HepG2 (cell line): ENCODE measurements around the gene DRD1. TPM values are rescaled to one million over a fixed set of nuclear protein-coding genes. Genes with fewer than 3 reads are reported as not detected.

ENCODE experiments used
- AHR ChIP-seq: IDR thresholded peaks from 2 replicates; pipeline ENCODE4 v1.6.1; 2018; ENCODE audit warnings: missing genetic modification reagents, missing compliant biosample characterization
- GABPB1 ChIP-seq: IDR thresholded peaks from 2 replicates; pipeline ENCODE4 v1.6.1; 2016; ENCODE audit warnings: mild to moderate bottlenecking, missing genetic modification reagents, moderate library complexity, missing compliant biosample characterization
- GZF1 ChIP-seq: sonication (generic); formaldehyde crosslinking; IDR thresholded peaks from 2 replicates; pipeline ENCODE4 v1.5.1; 2020; ENCODE audit warnings: mild to moderate bottlenecking, missing genetic modification reagents
- KAT7 ChIP-seq: IDR thresholded peaks from 2 replicates; pipeline ENCODE4 v1.6.1; 2018; ENCODE audit warnings: borderline replicate concordance, missing compliant biosample characterization
- KDM3A ChIP-seq: IDR thresholded peaks from 2 replicates; pipeline ENCODE4 v1.6.1; 2018; ENCODE audit warnings: low read depth, missing compliant biosample characterization
- NKX3-1 ChIP-seq: sonication (generic); formaldehyde crosslinking; IDR thresholded peaks from 2 replicates; pipeline ENCODE4 v1.5.0; 2020; ENCODE audit warnings: missing genetic modification reagents
- SRY ChIP-seq: sonication (generic); formaldehyde crosslinking; IDR thresholded peaks from 2 replicates; pipeline ENCODE4 v1.8.0; 2022; ENCODE audit warnings: mild to moderate bottlenecking, missing genetic modification reagents
- THYN1 ChIP-seq: sonication (generic); formaldehyde crosslinking; IDR thresholded peaks from 2 replicates; pipeline ENCODE4 v1.8.1; 2023; ENCODE audit warnings: low read depth, mild to moderate bottlenecking, moderate library complexity, missing genetic modification reagents, borderline replicate concordance
- ZFX ChIP-seq: sonication (generic); formaldehyde crosslinking; IDR thresholded peaks from 2 replicates; pipeline ENCODE4 v1.4.0; 2020; ENCODE audit warnings: mild to moderate bottlenecking, low read depth, missing genetic modification reagents, moderate library complexity
- ZNF343 ChIP-seq: sonication (generic); formaldehyde crosslinking; IDR thresholded peaks from 2 replicates; pipeline ENCODE4 v1.4.0; 2020; ENCODE audit warnings: mild to moderate bottlenecking, missing genetic modification reagents
- ZNF570 ChIP-seq: sonication (generic); formaldehyde crosslinking; IDR thresholded peaks from 2 replicates; pipeline ENCODE4 v1.4.0; 2020; ENCODE audit warnings: mild to moderate bottlenecking, missing genetic modification reagents, borderline replicate concordance
- ZNF775 ChIP-seq: sonication (generic); formaldehyde crosslinking; IDR thresholded peaks from 2 replicates; pipeline ENCODE4 v1.4.0; 2020; ENCODE audit warnings: missing genetic modification reagents, mild to moderate bottlenecking, moderate library complexity, borderline replicate concordance
- ZNF841 ChIP-seq: sonication (generic); formaldehyde crosslinking; IDR thresholded peaks from 2 replicates; pipeline ENCODE4 v1.8.1; 2023; ENCODE audit warnings: missing genetic modification reagents, borderline replicate concordance
- polyA plus RNA-seq, 8 experiments: library from polyadenylated mRNA; depleted of rRNA in 3 of 8; stranded (reverse) in 7 of 8; unstranded in 1 of 8; fragments of >200 nt; fragmentation: Illumina TruSeq in 4 of 8; extraction: Trizol in 4 of 8; gene quantifications; 2 replicates each; pipeline versions ENCODE4 v1.2.1 to v1.2.3, GENCODE V29; 2011 to 2016; ENCODE audit warnings: low read depth in 4 of 8, missing spikeins in 1 of 8, mixed read lengths in 1 of 8; ENCODE audit not compliant: insufficient read depth in 1 of 8
- total RNA-seq, 5 experiments: library from RNA; depleted of rRNA; stranded (reverse); fragments of >200 nt; fragmentation: Illumina TruSeq; extraction: Trizol; gene quantifications; 2 replicates each; pipeline ENCODE4 v1.2.3, GENCODE V29; 2016; ENCODE audit warnings: low read depth in 1 of 5
- TF ChIP-seq, protein P1 (sequence below), 2 experiments: fragments of 450-650 bp in 1 of 2; sonication (generic) in 1 of 2; formaldehyde crosslinking in 1 of 2; IDR thresholded peaks; 2 replicates each; pipeline versions ENCODE4 v1.6.1 to v1.8.0; 2016 to 2022; ENCODE audit warnings: antibody characterized with exemption in 1 of 2, mild to moderate bottlenecking in 1 of 2, missing genetic modification reagents in 1 of 2
- TF ChIP-seq, protein P2 (sequence below): sonication (generic); formaldehyde crosslinking; IDR thresholded peaks from 2 replicates; pipeline ENCODE4 v1.4.0; 2020; ENCODE audit warnings: missing genetic modification reagents
- TF ChIP-seq, protein P3 (sequence below): sonication (generic); formaldehyde crosslinking; IDR thresholded peaks from 2 replicates; pipeline ENCODE4 v1.5.0; 2020; ENCODE audit warnings: missing genetic modification reagents
- TF ChIP-seq, protein P4 (sequence below): IDR thresholded peaks from 2 replicates; pipeline ENCODE4 v1.6.1; 2016; ENCODE audit warnings: mild to moderate bottlenecking, missing biosample characterization, missing genetic modification reagents

The DRD1 gene
- total and polyA plus RNA-seq, 2 of the 13 experiments (the other 11 are each of a cell fraction or from before 2014, with no cell fraction given): not detected

DNA sequence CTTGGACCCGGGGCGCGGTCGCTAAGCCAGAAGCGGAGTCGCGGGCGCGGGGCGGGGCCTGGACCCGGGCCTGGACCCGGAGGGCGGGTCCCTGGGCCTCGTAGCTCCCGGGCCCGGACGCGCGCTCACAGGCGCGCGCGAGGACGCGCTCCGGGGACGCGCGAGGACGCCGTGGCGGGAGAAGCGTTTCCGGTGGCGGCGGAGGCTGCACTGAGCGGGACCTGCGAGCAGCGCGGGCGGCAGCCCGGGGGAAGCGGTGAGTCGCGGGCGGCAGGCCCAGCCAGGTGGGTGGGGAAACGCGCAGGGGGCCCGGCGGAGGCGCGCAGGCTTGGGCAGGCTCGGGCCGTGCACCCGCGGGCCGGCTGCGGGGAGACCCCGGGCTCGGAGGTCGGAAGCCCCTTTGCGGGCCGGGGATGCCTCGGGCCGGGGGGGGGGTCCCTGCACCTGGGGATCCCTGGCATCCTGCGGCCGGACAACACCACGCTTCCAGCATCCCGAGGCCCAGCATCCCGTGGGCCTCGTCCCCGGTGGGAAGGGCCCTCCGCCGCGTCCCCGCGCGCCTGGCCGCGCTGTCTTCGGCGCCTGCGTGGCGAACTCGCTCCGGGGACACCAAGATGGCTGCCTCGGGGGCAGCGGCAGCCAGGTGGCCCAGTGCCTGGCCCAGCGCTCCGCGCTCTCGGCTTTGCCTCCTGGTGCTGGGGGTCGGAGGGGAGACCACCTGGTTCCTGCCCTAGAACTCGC is 34.6 kb upstream of the DRD1 start, which contains the start of gene SFXN1 (continued):
- TF ChIP-seq ZNF570 (CRISPR knock-in tag) (no peak), KDM3A (CRISPR knock-in tag) (0 out of 2 replicates have a peak, but pooled peaks have one; percentile 13), AHR (CRISPR knock-in tag) (no peak; the same call in 1 of the 2 replicates), ZNF775 (CRISPR knock-in tag) (no peak), ZNF343 (CRISPR knock-in tag) (no peak), ZNF841 (no peak), GZF1 (CRISPR knock-in tag) (no peak), SRY (CRISPR knock-in tag) (no peak; the same call in none of the 2 replicates), ZFX (peak; percentile 81), GABPB1 (CRISPR knock-in tag) (peak; percentile 85), NKX3-1 (no peak), THYN1 (CRISPR knock-in tag) (no peak), KAT7 (CRISPR knock-in tag) (peak; percentile 47; the same call in 1 of the 2 replicates)
- TF ChIP-seq, protein P1, sequence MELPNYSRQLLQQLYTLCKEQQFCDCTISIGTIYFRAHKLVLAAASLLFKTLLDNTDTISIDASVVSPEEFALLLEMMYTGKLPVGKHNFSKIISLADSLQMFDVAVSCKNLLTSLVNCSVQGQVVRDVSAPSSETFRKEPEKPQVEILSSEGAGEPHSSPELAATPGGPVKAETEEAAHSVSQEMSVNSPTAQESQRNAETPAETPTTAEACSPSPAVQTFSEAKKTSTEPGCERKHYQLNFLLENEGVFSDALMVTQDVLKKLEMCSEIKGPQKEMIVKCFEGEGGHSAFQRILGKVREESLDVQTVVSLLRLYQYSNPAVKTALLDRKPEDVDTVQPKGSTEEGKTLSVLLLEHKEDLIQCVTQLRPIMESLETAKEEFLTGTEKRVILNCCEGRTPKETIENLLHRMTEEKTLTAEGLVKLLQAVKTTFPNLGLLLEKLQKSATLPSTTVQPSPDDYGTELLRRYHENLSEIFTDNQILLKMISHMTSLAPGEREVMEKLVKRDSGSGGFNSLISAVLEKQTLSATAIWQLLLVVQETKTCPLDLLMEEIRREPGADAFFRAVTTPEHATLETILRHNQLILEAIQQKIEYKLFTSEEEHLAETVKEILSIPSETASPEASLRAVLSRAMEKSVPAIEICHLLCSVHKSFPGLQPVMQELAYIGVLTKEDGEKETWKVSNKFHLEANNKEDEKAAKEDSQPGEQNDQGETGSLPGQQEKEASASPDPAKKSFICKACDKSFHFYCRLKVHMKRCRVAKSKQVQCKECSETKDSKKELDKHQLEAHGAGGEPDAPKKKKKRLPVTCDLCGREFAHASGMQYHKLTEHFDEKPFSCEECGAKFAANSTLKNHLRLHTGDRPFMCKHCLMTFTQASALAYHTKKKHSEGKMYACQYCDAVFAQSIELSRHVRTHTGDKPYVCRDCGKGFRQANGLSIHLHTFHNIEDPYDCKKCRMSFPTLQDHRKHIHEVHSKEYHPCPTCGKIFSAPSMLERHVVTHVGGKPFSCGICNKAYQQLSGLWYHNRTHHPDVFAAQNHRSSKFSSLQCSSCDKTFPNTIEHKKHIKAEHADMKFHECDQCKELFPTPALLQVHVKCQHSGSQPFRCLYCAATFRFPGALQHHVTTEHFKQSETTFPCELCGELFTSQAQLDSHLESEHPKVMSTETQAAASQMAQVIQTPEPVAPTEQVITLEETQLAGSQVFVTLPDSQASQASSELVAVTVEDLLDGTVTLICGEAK (IDR thresholded peaks at IDR 0.05): no peak
- TF ChIP-seq, protein P1 (CRISPR knock-in tag; IDR thresholded peaks at IDR 0.05): 0 out of 2 replicates have a peak, but pooled peaks have one; percentile 37
- TF ChIP-seq, protein P2, sequence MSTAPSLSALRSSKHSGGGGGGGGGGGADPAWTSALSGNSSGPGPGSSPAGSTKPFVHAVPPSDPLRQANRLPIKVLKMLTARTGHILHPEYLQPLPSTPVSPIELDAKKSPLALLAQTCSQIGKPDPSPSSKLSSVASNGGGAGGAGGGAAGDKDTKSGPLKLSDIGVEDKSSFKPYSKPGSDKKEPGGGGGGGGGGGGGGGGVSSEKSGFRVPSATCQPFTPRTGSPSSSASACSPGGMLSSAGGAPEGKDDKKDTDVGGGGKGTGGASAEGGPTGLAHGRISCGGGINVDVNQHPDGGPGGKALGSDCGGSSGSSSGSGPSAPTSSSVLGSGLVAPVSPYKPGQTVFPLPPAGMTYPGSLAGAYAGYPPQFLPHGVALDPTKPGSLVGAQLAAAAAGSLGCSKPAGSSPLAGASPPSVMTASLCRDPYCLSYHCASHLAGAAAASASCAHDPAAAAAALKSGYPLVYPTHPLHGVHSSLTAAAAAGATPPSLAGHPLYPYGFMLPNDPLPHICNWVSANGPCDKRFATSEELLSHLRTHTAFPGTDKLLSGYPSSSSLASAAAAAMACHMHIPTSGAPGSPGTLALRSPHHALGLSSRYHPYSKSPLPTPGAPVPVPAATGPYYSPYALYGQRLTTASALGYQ: no peak
- TF ChIP-seq, protein P3, sequence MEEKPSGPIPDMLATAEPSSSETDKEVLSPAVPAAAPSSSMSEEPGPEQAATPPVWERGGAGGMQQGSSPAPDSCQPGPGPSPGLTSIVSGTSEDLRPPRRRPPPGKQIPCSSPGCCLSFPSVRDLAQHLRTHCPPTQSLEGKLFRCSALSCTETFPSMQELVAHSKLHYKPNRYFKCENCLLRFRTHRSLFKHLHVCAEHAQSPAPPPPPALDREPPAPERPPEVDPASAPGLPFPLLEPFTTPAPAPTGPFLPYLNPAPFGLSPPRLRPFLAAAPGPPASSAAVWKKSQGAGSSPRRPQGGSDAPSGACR: no peak
- TF ChIP-seq, protein P4, sequence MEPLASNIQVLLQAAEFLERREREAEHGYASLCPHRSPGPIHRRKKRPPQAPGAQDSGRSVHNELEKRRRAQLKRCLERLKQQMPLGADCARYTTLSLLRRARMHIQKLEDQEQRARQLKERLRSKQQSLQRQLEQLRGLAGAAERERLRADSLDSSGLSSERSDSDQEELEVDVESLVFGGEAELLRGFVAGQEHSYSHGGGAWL (CRISPR knock-in tag): peak; percentile 36; the same call in 1 of the 2 replicates
